ENCODE measurements around the gene CHRNA4.

Gene CHRNA4

DNA sequence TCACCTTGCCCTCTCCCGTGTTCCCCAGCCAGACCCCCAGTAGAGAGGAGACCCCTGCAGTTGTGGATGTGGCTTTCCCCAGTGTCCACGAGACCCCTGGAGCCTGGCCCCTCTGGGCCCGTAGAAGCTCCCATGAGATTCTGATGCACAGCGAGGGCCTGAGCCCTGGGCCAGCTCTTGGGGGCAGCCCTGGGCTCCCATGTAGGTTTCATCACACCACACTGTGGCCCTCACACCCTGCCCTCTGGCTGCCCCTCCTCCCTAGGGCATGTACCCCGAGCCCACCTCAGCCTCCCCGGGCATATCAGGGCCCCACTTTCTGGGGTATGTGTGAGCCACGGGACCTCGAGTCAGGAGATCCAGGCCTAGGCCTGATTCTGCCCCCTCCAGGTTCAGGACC is 7.0 kb upstream of the CHRNA4 start:
- TF ChIP-seq, protein P1, sequence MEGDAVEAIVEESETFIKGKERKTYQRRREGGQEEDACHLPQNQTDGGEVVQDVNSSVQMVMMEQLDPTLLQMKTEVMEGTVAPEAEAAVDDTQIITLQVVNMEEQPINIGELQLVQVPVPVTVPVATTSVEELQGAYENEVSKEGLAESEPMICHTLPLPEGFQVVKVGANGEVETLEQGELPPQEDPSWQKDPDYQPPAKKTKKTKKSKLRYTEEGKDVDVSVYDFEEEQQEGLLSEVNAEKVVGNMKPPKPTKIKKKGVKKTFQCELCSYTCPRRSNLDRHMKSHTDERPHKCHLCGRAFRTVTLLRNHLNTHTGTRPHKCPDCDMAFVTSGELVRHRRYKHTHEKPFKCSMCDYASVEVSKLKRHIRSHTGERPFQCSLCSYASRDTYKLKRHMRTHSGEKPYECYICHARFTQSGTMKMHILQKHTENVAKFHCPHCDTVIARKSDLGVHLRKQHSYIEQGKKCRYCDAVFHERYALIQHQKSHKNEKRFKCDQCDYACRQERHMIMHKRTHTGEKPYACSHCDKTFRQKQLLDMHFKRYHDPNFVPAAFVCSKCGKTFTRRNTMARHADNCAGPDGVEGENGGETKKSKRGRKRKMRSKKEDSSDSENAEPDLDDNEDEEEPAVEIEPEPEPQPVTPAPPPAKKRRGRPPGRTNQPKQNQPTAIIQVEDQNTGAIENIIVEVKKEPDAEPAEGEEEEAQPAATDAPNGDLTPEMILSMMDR (IDR thresholded peaks at IDR 0.05; ENCODE audit: borderline replicate concordance, extremely low read depth, low read length, poor library complexity, severe bottlenecking) = no peak
- Histone ChIP-seq H3K4me3 (ENCODE audit: low read depth in 1 of 2, low read length in 2 of 2) (no peak overlapping the region), H3K4me2 (ENCODE audit: insufficient read depth, low read length) (no peak overlapping the region), H3K9me3 (ENCODE audit: insufficient read depth, low read length, severe bottlenecking) (no peaks in the 10 kb centered on the region), H3K4me1 (ENCODE audit: insufficient read depth, low read length) (no peaks in the 10 kb centered on the region), H3K27me3 (ENCODE audit: insufficient read depth, low read length, poor library complexity) (no peaks in the 10 kb centered on the region), H3K36me3 (ENCODE audit: insufficient read depth, low read length) (no peaks in the 10 kb centered on the region), H4K20me1 (ENCODE audit: insufficient read depth, low read length) (peaks cover 15% of the 10 kb centered on the region), H3K27ac (ENCODE audit: low read length) (no peak overlapping the region), H3K79me2 (ENCODE audit: insufficient read depth, low read length) (no peaks in the 10 kb centered on the region), H3K9ac (ENCODE audit: low read depth, low read length) (no peak overlapping the region), H2AFZ (ENCODE audit: low read depth, low read length) (no peak overlapping the region)
- ATAC-seq (ENCODE audit: insufficient read depth, low read depth) (no peak), DNase-seq (no peak)

DNA sequence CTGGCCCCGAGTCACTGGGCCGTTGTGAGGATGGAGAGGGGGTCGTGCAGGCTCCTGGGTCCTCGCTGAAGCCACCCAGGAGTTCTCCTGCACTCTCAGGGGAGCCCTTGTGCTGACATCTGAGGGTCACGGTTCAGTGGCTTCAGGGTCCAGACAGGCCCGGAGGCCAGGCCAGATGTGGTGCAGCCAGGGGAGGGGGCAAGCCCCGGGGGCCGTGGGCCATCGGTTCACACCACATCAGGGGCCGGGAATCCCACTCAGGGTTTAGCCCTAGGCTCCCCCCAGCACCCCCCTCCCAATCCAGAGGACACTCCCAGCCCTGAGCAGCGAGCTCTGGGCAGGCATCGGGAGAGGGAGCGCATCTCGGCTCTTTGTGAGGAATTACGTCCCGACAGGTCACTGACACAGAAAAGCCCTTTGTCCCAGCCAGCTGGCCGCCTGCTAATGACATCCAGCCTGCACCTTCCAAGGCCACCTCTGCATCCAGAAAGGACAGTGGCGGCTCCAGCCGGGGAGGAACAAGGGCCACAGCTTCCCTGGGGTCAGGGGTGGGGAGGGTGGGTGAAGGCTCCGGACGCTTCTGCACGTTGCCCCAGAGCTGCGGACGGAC is 6.4 kb upstream of the CHRNA4 start:
- H3K79me2 ChIP-seq (ENCODE audit: insufficient read depth, low read length) = no peaks in the 10 kb centered on the region
- no peak for TF ChIP-seq EZH2 (IDR thresholded peaks at IDR 0.05; ENCODE audit: borderline replicate concordance, low read depth, low read length, severe bottlenecking)
- TF ChIP-seq, protein P1 (IDR thresholded peaks at IDR 0.05; ENCODE audit: borderline replicate concordance, extremely low read depth, low read length, poor library complexity, severe bottlenecking) = no peak
- H3K27me3 ChIP-seq (ENCODE audit: insufficient read depth, low read length, poor library complexity) = no peaks in the 10 kb centered on the region
- H3K4me3 ChIP-seq (ENCODE audit: low read depth in 1 of 2, low read length in 2 of 2) = no peak overlapping the region
- no peaks in the 10 kb centered on the region for H3K9me3 ChIP-seq (ENCODE audit: insufficient read depth, low read length, severe bottlenecking)
- ATAC-seq (ENCODE audit: insufficient read depth, low read depth) (no peak), DNase-seq (no peak)
- H3K9ac ChIP-seq (ENCODE audit: low read depth, low read length) = no peak overlapping the region
- H3K4me1 ChIP-seq (ENCODE audit: insufficient read depth, low read length) = no peaks in the 10 kb centered on the region
- H3K27ac ChIP-seq (ENCODE audit: low read length) = no peak overlapping the region
- peaks cover 13% of the 10 kb centered on the region; the same call in 1 of the 2 replicates for H4K20me1 ChIP-seq (ENCODE audit: insufficient read depth, low read length)
- H2AFZ ChIP-seq (ENCODE audit: low read depth, low read length) = no peak overlapping the region
- no peaks in the 10 kb centered on the region for H3K36me3 ChIP-seq (ENCODE audit: insufficient read depth, low read length)
- H3K4me2 ChIP-seq (ENCODE audit: insufficient read depth, low read length) = no peak overlapping the region

DNA sequence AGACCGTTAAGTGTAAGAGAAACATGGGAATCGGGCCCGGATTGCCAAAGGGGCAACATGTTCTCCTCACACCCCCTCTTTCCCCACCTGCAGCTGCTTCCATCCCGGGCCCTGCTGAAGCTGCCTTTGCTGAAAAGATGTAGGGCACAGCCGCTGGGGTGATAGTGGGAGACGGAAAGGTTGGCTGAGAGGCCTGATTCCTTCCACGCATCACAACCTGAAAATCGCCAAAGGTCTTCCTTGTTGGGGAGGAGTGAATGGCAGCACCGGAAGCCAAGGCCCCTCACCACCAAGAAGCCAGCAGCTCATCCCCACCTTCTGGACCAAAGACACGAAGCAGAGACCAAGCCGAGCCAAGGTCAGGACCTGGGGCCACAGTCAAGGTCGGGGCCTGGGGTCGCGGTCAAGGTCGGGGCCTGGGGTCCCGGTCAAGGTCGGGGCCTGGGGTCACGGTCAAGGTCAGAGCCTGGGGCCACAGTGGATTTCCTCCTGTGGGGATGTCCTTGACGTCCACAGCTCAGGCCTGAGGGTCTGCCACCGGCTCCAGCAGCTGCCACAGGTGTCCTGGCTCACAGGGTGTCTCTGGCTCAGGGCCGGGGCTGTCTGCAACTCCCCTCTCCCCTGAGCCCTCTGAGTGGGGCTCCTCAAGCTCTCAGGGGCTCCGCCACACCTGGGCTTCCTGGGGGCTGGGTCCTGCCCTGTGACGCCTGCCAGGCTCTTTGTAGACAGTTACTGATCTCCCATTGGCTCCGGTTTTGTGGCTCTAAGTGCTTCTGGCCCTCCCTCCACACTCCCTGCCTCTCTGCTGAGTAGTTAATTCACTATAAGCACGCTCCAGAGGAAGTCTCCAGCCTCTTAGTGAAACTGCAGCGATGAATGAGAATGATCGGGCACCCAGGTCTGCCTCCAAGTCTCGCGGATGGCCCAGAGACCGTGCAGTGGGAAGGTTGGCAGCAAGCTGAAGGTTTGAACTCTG is 5.5 kb upstream of the CHRNA4 start:
- Histone ChIP-seq H2AFZ (ENCODE audit: low read depth, low read length) (no peak overlapping the region), H3K27ac (ENCODE audit: low read length) (no peak overlapping the region), H3K79me2 (ENCODE audit: insufficient read depth, low read length) (no peaks in the 10 kb centered on the region), H3K27me3 (ENCODE audit: insufficient read depth, low read length, poor library complexity) (no peaks in the 10 kb centered on the region), H3K4me2 (ENCODE audit: insufficient read depth, low read length) (no peak overlapping the region), H3K4me1 (ENCODE audit: insufficient read depth, low read length) (no peaks in the 10 kb centered on the region), H3K9me3 (ENCODE audit: insufficient read depth, low read length, severe bottlenecking) (no peaks in the 10 kb centered on the region), H3K9ac (ENCODE audit: low read depth, low read length) (no peak overlapping the region), H3K36me3 (ENCODE audit: insufficient read depth, low read length) (no peaks in the 10 kb centered on the region), H4K20me1 (ENCODE audit: insufficient read depth, low read length) (peaks cover 13% of the 10 kb centered on the region; the same call in 1 of the 2 replicates), H3K4me3 (ENCODE audit: low read depth in 1 of 2, low read length in 2 of 2) (no peak overlapping the region)
- no peak for DNase-seq
- TF ChIP-seq, protein P1 (IDR thresholded peaks at IDR 0.05; ENCODE audit: borderline replicate concordance, extremely low read depth, low read length, poor library complexity, severe bottlenecking) = no peak
- no peak for TF ChIP-seq EZH2 (IDR thresholded peaks at IDR 0.05; ENCODE audit: borderline replicate concordance, low read depth, low read length, severe bottlenecking)
- ATAC-seq (ENCODE audit: insufficient read depth, low read depth) = no peak; the same call in 2 of the 3 replicates
